Activated naive CD8-positive, alpha-beta T cell treated with anti-CD3 and anti-CD28 coated beads, Interleukin-2, amount 50 U/mL, for 24 hours (primary cell): ENCODE results near the gene BGN.

Experiments
- ATAC-seq: fragments of 150-1000 bp; cut with Tn5 transposase; one replicate; pipeline ENCODE4 v1.10.0; 2021
- DNase-seq: peaks from one replicate; pipeline ENCODE4 v3.0.0; 2021
- H3K27ac Mint-ChIP-seq: one replicate; pipeline ENCODE4 v1.8.0; 2021; ENCODE audit warnings: mild to moderate bottlenecking, mixed read lengths
- H3K27me3 Mint-ChIP-seq: one replicate; pipeline ENCODE4 v1.8.0; 2021; ENCODE audit warnings: mixed read lengths
- H3K36me3 Mint-ChIP-seq: one replicate; pipeline ENCODE4 v1.8.0; 2021; ENCODE audit warnings: low read depth, mixed read lengths
- H3K4me1 Mint-ChIP-seq: one replicate; pipeline ENCODE4 v1.8.0; 2021; ENCODE audit warnings: mixed read lengths
- H3K4me3 Mint-ChIP-seq: one replicate; pipeline ENCODE4 v1.8.0; 2021; ENCODE audit warnings: mild to moderate bottlenecking, moderate library complexity, mixed read lengths
- H3K9me3 Mint-ChIP-seq: one replicate; pipeline ENCODE4 v1.8.0; 2021; ENCODE audit warnings: mixed read lengths

BGN gene

DNA sequence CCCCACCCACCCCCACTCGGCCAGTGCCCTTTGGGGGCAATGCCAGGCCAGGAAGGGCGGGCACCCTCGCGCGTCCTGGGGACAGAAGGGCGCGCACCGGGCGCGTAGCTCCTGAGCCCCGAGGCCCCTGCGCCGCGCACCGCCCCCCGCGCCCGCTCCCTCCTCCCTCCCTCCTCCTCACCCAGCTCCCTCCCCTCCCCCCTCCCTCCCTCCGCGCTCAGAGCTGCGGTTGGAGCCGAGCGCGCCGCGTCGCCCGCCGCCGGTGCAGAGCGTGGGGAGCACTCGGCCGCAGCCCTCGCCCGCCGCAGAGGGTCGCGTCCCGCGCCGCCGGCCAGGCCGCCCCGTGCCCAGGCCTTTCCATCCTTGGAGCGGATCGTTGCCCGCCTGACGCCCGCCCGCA is 22.6 kb downstream of the BGN start, which contains the start of gene ATP2B3:
Gene ATP2B3 (plus strand): TSS at position 220 of the 400 bp plus-strand sequence. CDS start 18,606 bp downstream, outside the sequence.
- H3K9me3 Mint-ChIP-seq, result no peaks in the 10 kb centered on the region
- ATAC-seq, result no peak
- no peaks in the 10 kb centered on the region for H3K4me1 Mint-ChIP-seq
- H3K27me3 Mint-ChIP-seq, result peaks cover 14% of the 10 kb centered on the region
- no peak within 1 kb of the TSS for H3K4me3 Mint-ChIP-seq
- H3K36me3 Mint-ChIP-seq, result no peaks in the 10 kb centered on the region
- H3K27ac Mint-ChIP-seq, result no peak within 1 kb of the TSS
- DNase-seq, result no peak

DNA sequence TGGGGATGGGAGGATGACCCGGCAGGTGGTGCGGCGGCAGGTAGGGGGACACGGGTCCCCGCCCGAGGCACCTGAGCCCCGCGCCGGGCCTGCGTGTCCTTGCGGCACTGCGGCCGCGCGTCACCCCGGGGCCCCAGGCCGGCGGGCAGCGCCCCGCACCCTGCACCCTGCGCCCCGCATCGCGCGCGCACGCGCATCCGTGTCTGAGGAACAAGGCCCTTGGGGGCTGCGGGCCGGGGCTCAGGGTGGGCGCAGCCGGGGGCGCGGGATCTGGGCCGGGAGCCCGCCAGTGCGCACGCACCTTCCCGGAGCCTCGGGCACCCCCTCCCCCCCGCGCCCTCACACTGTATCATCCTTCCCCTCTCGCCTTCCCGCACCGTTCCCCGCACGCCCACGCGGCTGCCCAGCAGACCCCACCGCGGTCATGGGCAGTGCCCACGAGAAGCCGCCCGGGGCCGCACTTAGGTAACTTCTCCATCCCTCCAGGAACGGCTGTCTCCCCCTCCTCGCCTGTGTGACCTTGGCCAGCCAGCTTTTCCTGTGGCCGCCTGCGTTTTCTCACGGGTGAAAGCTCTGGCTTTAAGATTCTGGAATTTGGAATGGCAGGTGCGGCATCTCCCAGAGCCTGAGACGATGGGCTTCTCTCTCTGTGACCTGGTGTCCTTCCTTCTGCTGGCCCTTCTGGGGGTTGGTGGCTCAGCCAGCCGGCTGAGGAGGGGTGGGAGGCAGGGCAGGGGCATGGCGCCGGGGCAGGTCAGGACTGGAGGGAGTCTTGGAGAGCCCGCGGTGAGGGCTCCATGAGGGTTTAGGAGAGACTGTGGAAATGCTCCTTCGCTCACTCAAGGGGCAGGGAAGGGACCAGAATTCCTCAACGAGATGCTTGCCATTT is 23.4 kb downstream of the BGN start:
- H3K4me1 Mint-ChIP-seq, result no peaks in the 10 kb centered on the region
- no peaks in the 10 kb centered on the region for H3K36me3 Mint-ChIP-seq
- H3K9me3 Mint-ChIP-seq, result no peaks in the 10 kb centered on the region
- peaks cover 14% of the 10 kb centered on the region for H3K27me3 Mint-ChIP-seq
- no peak overlapping the region for H3K27ac Mint-ChIP-seq
- no peak for DNase-seq
- H3K4me3 Mint-ChIP-seq, result no peak overlapping the region
- no peak for ATAC-seq

GRCh38 chrX:153519569-153520286 is 24.9 kb downstream of the BGN start:
- peaks cover 14% of the 10 kb centered on the region for H3K27me3 Mint-ChIP-seq
- H3K36me3 Mint-ChIP-seq, result no peaks in the 10 kb centered on the region
- no peaks in the 10 kb centered on the region for H3K4me1 Mint-ChIP-seq
- ATAC-seq (no peak), DNase-seq (no peak)
- no peak overlapping the region for H3K4me3 Mint-ChIP-seq
- no peak overlapping the region for H3K27ac Mint-ChIP-seq
- no peaks in the 10 kb centered on the region for H3K9me3 Mint-ChIP-seq

- Mint-ChIP-seq H3K4me1 (no peaks in the 10 kb centered on the region), H3K9me3 (no peaks in the 10 kb centered on the region), H3K27me3 (peaks cover 14% of the 10 kb centered on the region), H3K4me3 (no peak overlapping the region), H3K36me3 (no peaks in the 10 kb centered on the region), H3K27ac (no peak overlapping the region)
- ATAC-seq (no peak), DNase-seq (no peak)
Measured at GRCh38 chrX:153520287-153520917, 25.6 kb downstream of the BGN start.

GRCh38 chrX:153521034-153521433 is 26.3 kb downstream of the BGN start:
- Mint-ChIP-seq H3K4me1 (no peaks in the 10 kb centered on the region), H3K27me3 (peaks cover 11% of the 10 kb centered on the region), H3K36me3 (no peaks in the 10 kb centered on the region), H3K9me3 (no peaks in the 10 kb centered on the region), H3K4me3 (no peak overlapping the region), H3K27ac (no peak overlapping the region)
- no peak for ATAC-seq
- no peak for DNase-seq

- no peak for ATAC-seq
- DNase-seq, result no peak
- no peaks in the 10 kb centered on the region for H3K4me1 Mint-ChIP-seq
- H3K27ac Mint-ChIP-seq, result no peak overlapping the region
- no peaks in the 10 kb centered on the region for H3K9me3 Mint-ChIP-seq
- H3K27me3 Mint-ChIP-seq, result peaks cover 7% of the 10 kb centered on the region
- no peak overlapping the region for H3K4me3 Mint-ChIP-seq
- H3K36me3 Mint-ChIP-seq, result no peaks in the 10 kb centered on the region
Measured at GRCh38 chrX:153522259-153522658, 27.5 kb downstream of the BGN start.

DNA sequence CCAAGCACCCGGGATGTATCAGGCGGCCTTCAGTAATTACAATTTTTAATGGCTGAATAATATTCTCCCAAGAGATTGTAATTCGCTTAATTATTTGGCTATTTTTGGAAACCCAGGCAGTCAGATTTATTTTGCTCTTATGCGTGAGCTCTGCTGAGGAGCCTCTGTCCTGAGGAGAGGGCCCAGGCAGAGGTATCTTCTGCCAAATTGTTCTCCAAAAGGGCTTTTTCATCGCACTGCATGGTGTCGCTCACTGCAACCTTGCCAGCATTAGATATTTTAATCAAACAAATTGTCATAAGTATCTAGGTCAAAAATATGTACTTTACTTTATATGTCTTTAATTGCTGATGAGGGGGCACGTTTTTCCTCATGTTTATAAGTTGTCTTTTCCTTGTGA is 28.5 kb downstream of the BGN start:
- Mint-ChIP-seq H3K36me3 (no peaks in the 10 kb centered on the region), H3K27me3 (peaks cover 8% of the 10 kb centered on the region), H3K9me3 (no peaks in the 10 kb centered on the region), H3K4me3 (no peak overlapping the region), H3K4me1 (no peaks in the 10 kb centered on the region), H3K27ac (no peak overlapping the region)
- no peak for DNase-seq
- ATAC-seq, result no peak

- H3K27ac Mint-ChIP-seq, result no peak overlapping the region
- H3K4me1 Mint-ChIP-seq, result no peaks in the 10 kb centered on the region
- no peaks in the 10 kb centered on the region for H3K9me3 Mint-ChIP-seq
- DNase-seq (no peak), ATAC-seq (no peak)
- H3K4me3 Mint-ChIP-seq, result no peak overlapping the region
- peaks cover 3% of the 10 kb centered on the region for H3K27me3 Mint-ChIP-seq
- no peaks in the 10 kb centered on the region for H3K36me3 Mint-ChIP-seq
Measured at GRCh38 chrX:153524234-153524633, 29.5 kb downstream of the BGN start.

DNA sequence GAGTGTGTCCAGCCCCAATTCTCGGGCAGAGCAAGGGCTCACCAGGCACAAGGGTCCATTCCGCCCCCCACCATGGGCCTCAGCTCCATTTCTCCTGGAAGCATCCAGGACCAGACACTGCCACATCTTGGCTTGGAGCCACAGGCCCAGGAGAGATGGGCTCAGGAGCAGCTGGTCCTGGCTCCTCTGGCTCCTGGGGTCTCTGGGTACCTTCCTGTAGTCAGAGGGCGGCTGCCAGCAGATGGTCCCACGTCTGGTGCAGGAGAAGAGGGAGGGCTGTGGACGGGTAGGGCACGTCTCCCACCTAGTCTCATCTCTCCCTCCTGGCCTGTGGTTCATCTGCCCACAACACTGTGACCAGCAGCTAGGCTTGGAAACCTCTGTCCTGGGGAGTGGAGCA is 30.7 kb downstream of the BGN start:
- Mint-ChIP-seq H3K27me3 (peaks cover 2% of the 10 kb centered on the region), H3K27ac (no peak overlapping the region), H3K36me3 (no peaks in the 10 kb centered on the region)

GRCh38 chrX:153526042-153526441 is 31.3 kb downstream of the BGN start:
- no peaks in the 10 kb centered on the region for H3K4me1 Mint-ChIP-seq
- peaks cover 2% of the 10 kb centered on the region for H3K27me3 Mint-ChIP-seq
- H3K4me3 Mint-ChIP-seq, result no peak overlapping the region
- no peak overlapping the region for H3K27ac Mint-ChIP-seq
- no peak for DNase-seq
- no peaks in the 10 kb centered on the region for H3K36me3 Mint-ChIP-seq
- H3K9me3 Mint-ChIP-seq, result no peaks in the 10 kb centered on the region
- no peak for ATAC-seq

More for the DNA sequence above, 30.7 kb downstream of the BGN start:
- Mint-ChIP-seq H3K4me1 (no peaks in the 10 kb centered on the region), H3K4me3 (no peak overlapping the region), H3K9me3 (no peaks in the 10 kb centered on the region)
- ATAC-seq (no peak), DNase-seq (no peak)

GRCh38 chrX:153526801-153527200 is 32.0 kb downstream of the BGN start:
- ATAC-seq, result no peak
- Mint-ChIP-seq H3K27ac (no peak overlapping the region), H3K9me3 (no peaks in the 10 kb centered on the region), H3K4me3 (no peak overlapping the region), H3K27me3 (peaks cover 2% of the 10 kb centered on the region), H3K36me3 (no peaks in the 10 kb centered on the region), H3K4me1 (no peaks in the 10 kb centered on the region)
- DNase-seq, result no peak

DNA sequence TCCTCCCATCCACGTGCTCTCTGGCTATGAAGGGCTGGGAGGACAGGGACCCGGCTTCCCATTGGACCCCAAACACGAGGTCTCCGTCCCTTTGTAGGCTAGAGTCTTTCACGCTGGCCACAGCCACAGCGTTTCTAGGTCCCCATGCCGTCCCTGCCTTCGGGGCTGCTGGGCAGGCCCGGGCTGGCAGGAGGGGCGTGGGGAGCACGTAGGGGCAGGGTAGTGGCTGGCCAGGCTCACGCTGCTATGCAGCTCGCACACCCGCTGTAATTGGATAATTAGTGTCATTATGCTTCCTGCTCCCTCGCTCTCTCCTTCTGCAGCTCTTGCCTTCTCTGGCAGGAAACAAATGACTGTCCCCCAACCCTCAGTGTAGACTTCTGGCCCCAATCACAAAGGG is 32.4 kb downstream of the BGN start:
- no peaks in the 10 kb centered on the region for H3K36me3 Mint-ChIP-seq
- H3K27ac Mint-ChIP-seq, result no peak overlapping the region
- no peak for DNase-seq
- H3K4me3 Mint-ChIP-seq, result no peak overlapping the region
- H3K4me1 Mint-ChIP-seq, result no peaks in the 10 kb centered on the region
- no peaks in the 10 kb centered on the region for H3K9me3 Mint-ChIP-seq
- no peak for ATAC-seq
- H3K27me3 Mint-ChIP-seq, result peaks cover 2% of the 10 kb centered on the region

- Mint-ChIP-seq H3K27ac (no peak overlapping the region), H3K36me3 (no peaks in the 10 kb centered on the region), H3K27me3 (peaks cover 2% of the 10 kb centered on the region), H3K4me3 (no peak overlapping the region), H3K9me3 (no peaks in the 10 kb centered on the region), H3K4me1 (no peaks in the 10 kb centered on the region)
- ATAC-seq, result no peak
- no peak for DNase-seq
Measured at GRCh38 chrX:153530411-153531129, 35.8 kb downstream of the BGN start.

GRCh38 chrX:153533091-153533490 is 38.3 kb downstream of the BGN start:
- H3K27ac Mint-ChIP-seq, result no peak overlapping the region
- DNase-seq (no peak), ATAC-seq (no peak)
- no peaks in the 10 kb centered on the region for H3K36me3 Mint-ChIP-seq
- no peak overlapping the region for H3K4me3 Mint-ChIP-seq
- no peaks in the 10 kb centered on the region for H3K9me3 Mint-ChIP-seq
- no peaks in the 10 kb centered on the region for H3K4me1 Mint-ChIP-seq
- H3K27me3 Mint-ChIP-seq, result no peaks in the 10 kb centered on the region
